HL-60/S4 treated with phorbol 12-myristate 13-acetate at 8.2 ng/mL for 4 days and 3 days (cell line): ENCODE results near the gene MITF.

ENCODE experiments used
- in situ Hi-C: fragments of 300-500 bp; cut with MboI; formaldehyde crosslinking; loops from 2 replicates; pipeline ENCODE4 v1.15.0; 2022; ENCODE audit warnings: low sequenced_read_pairs

The MITF gene

DNA sequence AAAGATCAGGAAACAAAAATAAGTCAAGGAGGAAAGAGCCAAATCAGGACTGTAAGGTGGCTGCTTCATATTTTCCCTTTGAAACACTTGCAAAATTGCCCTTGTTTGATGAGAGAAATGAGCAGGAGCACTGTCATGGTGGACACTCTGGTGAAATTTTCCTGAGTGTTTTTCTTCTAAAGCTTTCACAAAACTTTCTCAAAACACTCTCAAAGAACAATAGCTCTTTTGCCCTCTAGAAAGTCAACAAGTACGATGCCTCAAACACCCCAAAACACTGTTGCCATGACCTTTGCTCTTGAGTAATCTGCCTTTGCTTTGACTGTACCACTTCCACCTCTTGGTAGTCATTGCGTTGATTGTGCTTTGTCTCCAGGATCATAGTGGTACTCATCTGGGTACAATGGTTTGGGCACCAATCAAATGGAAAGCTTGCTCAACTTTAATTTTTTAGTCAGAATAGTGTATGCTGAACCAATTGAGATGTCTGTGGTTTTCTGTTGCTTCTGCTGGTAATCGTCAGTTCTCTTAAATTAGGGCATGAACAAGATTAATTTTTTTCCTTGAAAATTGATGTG, 13.2 kb upstream of the MITF start:
- in situ Hi-C loops: no loop called here

DNA sequence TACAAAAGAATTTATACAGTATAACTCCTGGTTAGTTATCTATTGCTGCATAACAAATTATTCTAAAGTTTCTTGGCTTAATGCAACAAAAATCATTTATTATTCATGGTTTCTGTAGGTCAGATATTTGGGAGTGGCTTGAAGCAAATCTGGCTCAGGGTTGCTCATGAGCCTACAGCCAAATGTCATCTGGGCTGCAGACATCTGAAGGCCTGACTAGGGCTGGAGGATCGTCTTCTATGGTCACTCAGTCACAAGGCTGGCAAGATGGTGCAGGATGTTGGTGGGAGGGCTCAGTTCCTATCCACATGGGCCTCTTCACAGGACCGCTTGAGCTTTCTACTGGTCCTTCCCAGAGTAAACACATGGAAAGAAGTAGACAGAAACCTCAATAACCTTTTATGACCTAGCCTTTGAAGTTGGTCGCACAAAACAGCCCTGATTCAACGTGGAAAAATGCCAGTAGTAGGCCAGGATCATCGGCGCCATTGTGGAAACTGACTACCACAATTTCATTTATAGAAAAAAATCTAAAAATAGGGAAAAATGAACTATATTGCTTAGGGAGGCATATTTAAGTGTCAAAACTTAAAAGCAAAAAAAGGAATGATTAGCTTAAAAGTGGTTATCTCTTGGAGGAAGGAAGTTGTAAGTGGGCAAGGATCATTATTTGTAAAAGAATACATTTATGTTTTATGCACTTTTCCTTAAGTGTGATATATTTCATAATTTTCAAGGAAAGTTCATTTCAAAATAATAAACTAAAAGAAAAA, 9.9 kb upstream of the MITF start:
- in situ Hi-C loops: no loop called here

- in situ Hi-C loops: no loop called here
Measured at GRCh38 chr3:69731080-69731479, 8.2 kb upstream of the MITF start.

DNA sequence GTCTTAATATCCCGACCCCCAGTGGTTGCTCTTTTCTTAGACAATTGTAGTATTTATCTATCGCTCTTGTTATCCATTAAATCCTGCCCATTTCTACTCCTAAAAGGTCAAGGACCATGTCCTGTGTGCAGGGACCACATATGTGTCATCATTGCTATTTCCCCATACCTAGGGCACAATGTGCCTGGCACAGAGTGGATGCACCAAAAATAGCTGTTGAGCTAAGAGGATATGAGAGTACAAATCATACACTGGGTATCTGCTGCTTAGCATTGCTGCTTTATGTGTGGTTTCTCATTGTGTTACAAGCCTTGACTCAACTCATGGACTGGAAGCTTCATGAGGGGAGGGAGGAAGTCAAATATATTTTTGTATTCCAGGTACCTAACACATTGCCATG, 3.4 kb upstream of the MITF start:
- in situ Hi-C loops: no loop called here

DNA sequence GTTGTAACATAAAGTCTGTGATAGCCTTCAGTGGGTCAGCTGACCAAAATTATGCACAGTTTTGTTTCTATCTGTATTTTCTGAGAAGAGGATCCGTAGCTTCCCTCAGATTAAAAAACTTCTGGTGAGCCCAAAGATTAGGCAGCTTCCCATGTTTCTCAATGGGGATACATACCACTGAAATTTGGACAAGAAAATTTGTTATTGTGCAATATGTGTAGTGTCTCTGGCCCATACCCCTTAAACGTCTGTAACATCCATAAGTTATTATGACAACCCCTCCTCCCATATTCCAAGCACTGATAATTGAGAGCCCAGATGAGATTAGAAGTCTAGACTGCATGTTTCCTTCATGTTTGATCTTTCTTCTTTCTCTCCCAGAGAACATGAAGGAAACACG, 1.9 kb upstream of the MITF start:
- in situ Hi-C loops: no loop called here

DNA sequence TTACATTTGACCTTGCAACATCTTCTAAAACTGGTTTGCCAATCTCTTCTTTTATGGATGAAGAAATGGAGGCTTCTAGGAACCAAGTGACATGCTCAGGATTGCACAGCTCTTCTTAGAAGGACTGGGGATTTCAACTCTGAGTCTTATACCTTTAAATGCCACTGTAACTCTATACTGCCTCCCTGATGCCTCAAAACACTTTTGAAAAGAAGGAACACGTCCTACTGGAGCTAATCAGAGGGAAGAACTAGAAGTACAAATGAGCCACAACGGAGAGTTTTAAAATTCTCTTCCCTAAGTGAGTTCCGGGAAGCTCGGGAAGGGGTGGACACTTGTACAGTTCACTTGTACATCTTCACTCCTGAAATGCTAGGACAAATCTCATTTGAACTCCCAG, 949 bp upstream of the MITF start:
- in situ Hi-C loops: no loop called here

GRCh38 chr3:69738859-69739203, 433 bp upstream of the MITF start:
- in situ Hi-C loops: no loop called here

- in situ Hi-C loops: no loop called here
Measured at GRCh38 chr3:69740103-69741021, 1.1 kb downstream of the MITF start.

- in situ Hi-C loops: no loop called here
Measured at GRCh38 chr3:69741032-69741767, 1.9 kb downstream of the MITF start.

DNA sequence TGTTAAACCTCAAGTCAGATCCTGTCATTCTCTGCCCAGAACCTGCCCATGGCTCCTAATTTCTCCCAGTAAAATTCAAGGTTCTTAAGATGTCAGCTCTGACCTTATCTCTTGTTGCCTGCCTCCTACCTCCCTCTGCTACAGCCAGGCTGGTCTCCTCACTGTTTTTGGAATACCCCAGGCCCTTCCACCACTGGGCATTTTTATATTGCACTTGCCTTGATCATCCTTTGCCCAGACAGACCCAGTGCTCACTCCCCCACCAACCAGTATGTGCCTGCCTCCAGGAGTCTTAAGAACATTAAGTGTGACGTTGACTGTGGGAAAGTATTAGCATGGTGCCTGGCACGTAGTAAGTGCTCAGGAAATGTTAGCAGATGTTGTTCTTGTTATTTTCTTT, 3.1 kb downstream of the MITF start:
- in situ Hi-C loops: no loop called here

DNA sequence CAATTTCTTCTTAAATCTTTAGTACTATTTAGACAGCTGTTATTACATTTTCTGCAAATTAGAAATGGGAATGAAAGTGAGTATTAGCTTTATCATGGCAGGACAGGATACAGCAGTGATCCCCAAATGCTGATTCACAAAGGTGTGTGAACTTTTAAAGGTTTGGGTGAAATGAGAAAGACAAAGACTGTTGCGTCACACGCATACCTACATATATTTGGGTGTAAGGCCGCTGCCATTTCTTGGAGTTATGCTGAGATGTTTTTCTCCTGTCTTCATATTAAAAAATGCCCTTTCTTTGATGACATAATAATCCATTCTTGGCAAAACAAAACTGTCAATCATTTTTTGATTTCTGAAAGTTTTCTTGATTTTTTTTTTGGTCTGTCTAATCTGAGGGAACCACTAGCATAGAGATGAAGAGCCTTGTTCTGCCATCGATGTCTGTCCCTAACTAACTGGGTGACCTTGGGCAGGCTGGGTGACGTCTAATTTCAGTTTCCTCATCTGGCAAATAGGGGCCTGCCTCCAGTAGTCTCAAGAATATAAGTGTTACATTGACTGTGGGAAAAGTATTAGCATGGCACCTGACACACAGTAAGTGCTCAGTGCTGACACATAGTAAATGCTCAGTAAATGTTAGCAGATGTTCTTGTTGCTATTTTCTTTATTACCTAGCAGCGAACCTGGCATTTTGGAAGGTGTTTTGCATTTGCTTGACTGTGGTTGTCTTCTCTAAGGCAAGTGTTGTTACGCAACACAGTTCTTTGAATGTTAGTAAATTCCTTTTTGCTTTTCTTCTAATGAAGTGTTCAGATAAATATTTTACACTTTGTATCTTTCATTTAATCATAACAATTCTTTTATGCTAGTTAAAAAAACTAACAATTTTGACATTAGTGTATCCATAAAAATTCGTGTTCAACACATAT, 5.0 kb downstream of the MITF start:
- in situ Hi-C loops: no loop called here

GRCh38 chr3:69745505-69745904, 6.2 kb downstream of the MITF start:
- in situ Hi-C loops: no loop called here

- in situ Hi-C loops: no loop called here
Measured at GRCh38 chr3:69746119-69746518, 6.9 kb downstream of the MITF start.

DNA sequence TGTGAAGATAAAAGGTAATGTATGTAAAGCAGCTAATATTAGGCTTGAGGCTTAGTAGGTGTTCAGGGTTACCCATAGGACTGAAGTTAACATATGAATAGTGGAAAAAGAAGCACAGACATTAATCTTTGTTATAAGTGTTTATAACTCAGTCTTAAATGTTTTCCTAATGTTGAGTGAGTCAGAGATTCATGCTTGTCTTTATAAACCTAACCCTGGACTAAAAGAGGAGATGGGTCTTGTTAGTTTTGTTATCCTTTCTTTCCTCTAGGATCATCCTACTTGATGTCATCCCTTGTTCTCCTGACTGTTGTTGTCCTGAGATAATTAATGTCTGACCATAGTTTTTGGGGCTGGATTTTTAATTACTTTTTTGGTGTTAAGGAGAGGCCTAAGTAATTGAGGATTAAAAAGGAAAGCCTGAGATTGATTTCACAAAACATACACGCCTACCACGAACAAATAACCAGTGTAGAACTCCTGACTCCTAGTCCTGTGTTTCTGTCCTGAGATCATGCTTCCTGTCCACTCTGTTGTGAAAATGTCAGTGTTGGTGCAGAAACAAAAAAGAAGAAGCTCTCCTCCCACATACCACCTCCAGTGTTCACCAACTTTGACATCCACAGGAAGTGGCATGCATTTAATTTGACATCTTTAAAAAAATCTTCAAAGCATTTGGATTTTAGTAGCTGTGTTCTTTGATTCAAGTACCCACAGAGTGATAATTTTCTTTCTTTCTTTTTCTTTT, 8.4 kb downstream of the MITF start:
- in situ Hi-C loops: no loop called here

- in situ Hi-C loops: no loop called here
Measured at GRCh38 chr3:69748503-69748902, 9.2 kb downstream of the MITF start.

DNA sequence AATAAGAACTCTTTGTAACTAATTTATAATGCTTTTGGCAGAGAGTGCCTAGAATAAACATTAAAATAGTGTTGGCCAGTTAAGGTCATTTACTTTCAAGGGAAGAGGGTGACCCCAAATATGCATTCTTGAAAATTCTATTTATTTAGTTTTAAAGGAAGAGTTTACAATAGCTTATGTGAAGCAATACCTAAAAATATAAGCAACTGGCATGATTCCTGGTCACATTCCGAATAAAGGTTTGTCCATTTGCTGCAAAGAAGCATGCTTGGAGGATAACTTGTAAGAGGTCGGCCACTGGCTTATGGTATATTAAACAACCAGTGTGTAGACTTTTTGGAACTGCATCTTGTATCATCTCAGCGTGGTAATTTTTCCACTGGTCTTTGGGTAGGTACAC, 10.2 kb downstream of the MITF start:
- in situ Hi-C loops: no loop called here

DNA sequence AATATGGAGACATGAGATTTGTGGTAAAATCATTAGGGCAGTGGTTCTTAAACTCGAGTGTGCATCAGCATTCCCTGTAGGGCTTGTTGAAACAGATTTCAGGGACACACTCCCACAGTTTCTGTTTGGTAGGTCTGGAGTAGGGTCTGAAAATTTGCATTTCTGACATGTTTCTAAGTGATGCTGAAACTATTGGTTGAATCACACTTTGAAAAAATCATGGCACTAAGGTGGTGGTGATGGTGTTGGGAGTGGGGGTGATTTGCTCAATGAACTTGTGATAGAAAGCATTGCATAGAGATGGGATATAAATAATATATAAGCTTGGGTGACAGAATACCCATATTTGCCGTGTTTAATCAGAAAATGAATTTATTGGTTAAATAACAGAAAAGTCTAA, 11.3 kb downstream of the MITF start:
- in situ Hi-C loops: no loop called here

DNA sequence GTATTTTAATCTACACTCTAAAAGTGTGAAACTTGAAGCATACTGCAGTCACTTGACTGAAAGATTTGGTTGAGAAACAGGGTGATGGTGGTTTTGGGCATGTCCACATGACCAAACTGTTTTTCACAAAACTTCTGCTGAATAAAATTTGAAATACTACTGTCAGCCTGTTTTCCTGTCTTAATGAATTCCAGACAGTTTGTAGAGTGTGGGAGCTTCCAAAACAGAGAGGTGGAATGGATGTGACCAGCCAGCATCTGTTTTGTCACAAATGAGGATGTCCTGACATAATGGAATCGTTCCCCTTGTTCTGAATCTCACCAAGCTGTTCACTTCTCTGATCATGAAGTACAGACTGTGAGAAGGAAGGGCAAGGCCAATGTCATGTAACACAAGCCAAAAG, 11.8 kb downstream of the MITF start:
- in situ Hi-C loops: no loop called here

GRCh38 chr3:69752241-69752640, 13.0 kb downstream of the MITF start:
- in situ Hi-C loops: no loop called here
